Thoracic aorta (tissue), 2 donors: ENCODE results near the gene TSPAN14. TPM values are rescaled to one million over a fixed set of nuclear protein-coding genes. Genes with fewer than 3 reads are reported as not detected.

ENCODE experiments used
- ATAC-seq: fragments of 150-250 bp; one replicate; pipeline ENCODE4 v1.8.0; 2017; ENCODE audit warnings: low read depth; ENCODE audit not compliant: insufficient number of reproducible peaks, low FRiP score
- DNase-seq: peaks from one replicate; pipeline ENCODE4 v3.0.0-alpha.2; 2020; ENCODE audit warnings: low spot score
- H3K27ac ChIP-seq, 2 donors: fragments of 200-600 bp; sonication (generic); 1 replicate in 1 of 2; 2 replicates in 1 of 2; pipeline ENCODE4 v1.5.1; 2016; ENCODE audit warnings: mild to moderate bottlenecking in 2 of 2, moderate library complexity in 2 of 2
- H3K27me3 ChIP-seq: fragments of 200-600 bp; sonication (generic); replicated peaks from 2 replicates; pipeline ENCODE4 v1.6.0; 2016; ENCODE audit warnings: mild to moderate bottlenecking; ENCODE audit not compliant: insufficient read depth
- H3K36me3 ChIP-seq: fragments of 200-600 bp; sonication (generic); one replicate; pipeline ENCODE4 v1.5.1; 2016
- H3K4me1 ChIP-seq, 2 donors: fragments of 200-600 bp; sonication (generic); 1 replicate in 1 of 2; 2 replicates in 1 of 2; pipeline versions ENCODE4 v1.5.1 to v1.6.0; 2016; ENCODE audit warnings: low read depth in 2 of 2, mild to moderate bottlenecking in 1 of 2; ENCODE audit not compliant: control insufficient read depth in 1 of 2
- H3K4me3 ChIP-seq: fragments of 200-600 bp; sonication (generic); 2 replicates; pipeline ENCODE4 v1.5.1; 2016; ENCODE audit warnings: mild to moderate bottlenecking
- H3K9me3 ChIP-seq: fragments of 200-600 bp; sonication (generic); 2 replicates; pipeline ENCODE4 v1.5.1; 2016
- total RNA-seq, 2 donors: library from RNA; depleted of rRNA; stranded (reverse); fragments of >200 nt; gene quantifications; one replicate each; pipeline versions ENCODE4 v1.1.0 to v1.2.3, GENCODE V29; 2016
- TF ChIP-seq, protein P1 (sequence below): fragments of 200-600 bp; sonication (generic); IDR thresholded peaks from one replicate; pipeline ENCODE4 v1.5.1; 2019; ENCODE audit warnings: antibody characterized with exemption

Gene TSPAN14
- total RNA-seq, 2 donors from 2014 or later, result 38.2 to 40.1 TPM

DNA sequence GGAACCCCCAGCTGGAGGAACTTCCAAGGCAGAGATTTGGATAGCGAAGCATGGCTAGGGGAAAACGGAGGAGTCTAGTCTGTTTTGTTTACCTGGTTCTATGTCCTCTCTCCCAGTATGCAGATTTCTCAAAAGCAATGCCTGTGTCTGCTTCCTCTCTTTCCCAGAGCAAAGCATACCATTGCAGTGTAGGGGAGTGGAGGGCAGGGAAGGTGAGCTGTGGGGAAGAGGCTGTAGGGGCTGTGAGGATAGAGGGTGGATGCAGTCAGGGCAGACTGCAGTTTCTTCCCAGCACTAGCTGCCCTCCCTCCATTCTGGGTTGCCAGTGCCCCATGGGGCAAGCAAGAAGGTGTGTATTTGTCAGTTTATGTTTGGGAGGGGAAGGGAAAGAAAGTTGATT lies 16.9 kb upstream of the TSPAN14 start:
- H3K4me3 ChIP-seq, result no peak overlapping the region
- DNase-seq (no peak), ATAC-seq (no peak)
- no peak overlapping the region for H3K27ac ChIP-seq
- no peaks in the 10 kb centered on the region for H3K9me3 ChIP-seq
- TF ChIP-seq, protein P1, sequence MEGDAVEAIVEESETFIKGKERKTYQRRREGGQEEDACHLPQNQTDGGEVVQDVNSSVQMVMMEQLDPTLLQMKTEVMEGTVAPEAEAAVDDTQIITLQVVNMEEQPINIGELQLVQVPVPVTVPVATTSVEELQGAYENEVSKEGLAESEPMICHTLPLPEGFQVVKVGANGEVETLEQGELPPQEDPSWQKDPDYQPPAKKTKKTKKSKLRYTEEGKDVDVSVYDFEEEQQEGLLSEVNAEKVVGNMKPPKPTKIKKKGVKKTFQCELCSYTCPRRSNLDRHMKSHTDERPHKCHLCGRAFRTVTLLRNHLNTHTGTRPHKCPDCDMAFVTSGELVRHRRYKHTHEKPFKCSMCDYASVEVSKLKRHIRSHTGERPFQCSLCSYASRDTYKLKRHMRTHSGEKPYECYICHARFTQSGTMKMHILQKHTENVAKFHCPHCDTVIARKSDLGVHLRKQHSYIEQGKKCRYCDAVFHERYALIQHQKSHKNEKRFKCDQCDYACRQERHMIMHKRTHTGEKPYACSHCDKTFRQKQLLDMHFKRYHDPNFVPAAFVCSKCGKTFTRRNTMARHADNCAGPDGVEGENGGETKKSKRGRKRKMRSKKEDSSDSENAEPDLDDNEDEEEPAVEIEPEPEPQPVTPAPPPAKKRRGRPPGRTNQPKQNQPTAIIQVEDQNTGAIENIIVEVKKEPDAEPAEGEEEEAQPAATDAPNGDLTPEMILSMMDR, result no peak
- no peaks in the 10 kb centered on the region for H3K36me3 ChIP-seq
- H3K4me1 ChIP-seq, result no peaks in the 10 kb centered on the region
- H3K27me3 ChIP-seq, result no peaks in the 10 kb centered on the region

DNA sequence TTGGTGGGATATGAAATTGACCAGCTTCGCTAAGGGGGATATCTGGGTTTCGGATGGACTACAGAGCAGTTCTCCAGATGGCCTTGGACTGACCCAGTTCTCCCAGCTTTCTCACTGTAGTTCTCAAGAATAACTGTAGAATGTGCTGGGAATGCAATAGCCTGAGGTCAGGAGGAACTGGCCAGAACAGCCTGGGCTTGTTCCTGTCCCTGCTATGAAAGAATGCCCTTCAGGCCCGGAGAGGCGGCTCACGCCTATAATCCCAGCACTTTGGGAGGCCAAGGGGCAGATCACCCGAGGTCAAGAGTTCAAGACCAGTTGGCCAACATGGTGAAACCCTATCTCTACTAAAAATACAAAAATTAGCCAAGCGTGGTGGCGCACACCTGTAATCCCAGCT lies 12.3 kb upstream of the TSPAN14 start:
- DNase-seq (no peak), ATAC-seq (no peak)
- H3K36me3 ChIP-seq, result no peaks in the 10 kb centered on the region
- no peak overlapping the region for H3K4me3 ChIP-seq
- TF ChIP-seq, protein P1, result no peak
- no peaks in the 10 kb centered on the region for H3K27me3 ChIP-seq
- H3K4me1 ChIP-seq, result peaks cover 0 to 15% of the 10 kb centered on the region in 2 donors
- H3K9me3 ChIP-seq, result no peaks in the 10 kb centered on the region
- no peak overlapping the region for H3K27ac ChIP-seq

DNA sequence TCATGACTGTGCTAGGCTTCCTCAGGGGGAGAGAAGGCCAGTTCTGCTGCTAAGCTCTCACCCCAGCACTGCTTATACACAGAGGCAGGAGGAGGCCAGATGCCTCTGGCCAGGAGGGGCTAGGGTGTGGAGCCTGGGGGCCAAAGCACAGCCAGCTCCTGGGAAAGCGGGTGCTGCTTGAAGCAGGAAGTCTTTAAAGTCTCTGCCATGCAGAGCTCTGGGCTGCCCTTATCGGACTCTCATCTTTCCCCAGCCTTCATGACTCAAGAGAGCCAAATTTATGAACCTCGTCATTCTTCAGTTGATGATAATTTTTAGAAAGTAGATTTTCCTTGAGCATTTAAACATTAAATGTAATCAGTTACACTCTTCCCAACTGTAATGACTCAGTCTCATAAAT lies 11.2 kb upstream of the TSPAN14 start:
- H3K27ac ChIP-seq, result no peak overlapping the region
- no peak overlapping the region for H3K4me3 ChIP-seq
- H3K4me1 ChIP-seq, result peaks cover 0 to 15% of the 10 kb centered on the region in 2 donors
- ATAC-seq (no peak), DNase-seq (no peak)
- H3K9me3 ChIP-seq, result no peaks in the 10 kb centered on the region
- TF ChIP-seq, protein P1, result no peak
- no peaks in the 10 kb centered on the region for H3K27me3 ChIP-seq
- H3K36me3 ChIP-seq, result no peaks in the 10 kb centered on the region

DNA sequence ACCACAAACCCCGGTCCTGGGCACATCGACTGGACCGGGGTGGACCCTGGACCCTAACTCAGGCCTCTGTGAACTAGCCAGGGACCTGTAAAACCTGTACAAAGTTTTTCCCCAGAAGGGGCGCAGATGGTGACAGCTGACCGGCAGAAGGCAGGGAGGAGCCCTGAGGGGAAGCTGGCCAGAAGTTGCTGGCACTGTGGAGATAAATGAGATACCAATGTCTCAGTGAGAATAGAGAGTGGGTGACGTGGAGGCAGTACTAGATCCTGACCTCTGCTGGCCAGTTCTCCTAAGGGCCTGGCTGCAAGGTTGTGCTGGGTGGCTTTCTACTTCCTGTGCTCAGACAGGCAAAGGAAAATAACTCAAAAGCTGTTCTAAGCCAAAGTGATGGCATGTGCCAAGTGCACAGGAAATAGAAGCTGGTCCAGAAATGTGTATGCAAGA lies 10.6 kb upstream of the TSPAN14 start:
- Histone ChIP-seq H3K36me3 (no peaks in the 10 kb centered on the region), H3K27me3 (no peaks in the 10 kb centered on the region), H3K27ac (no peak overlapping the region), H3K4me1 (peaks cover 0 to 15% of the 10 kb centered on the region in 2 donors), H3K4me3 (no peak overlapping the region), H3K9me3 (no peaks in the 10 kb centered on the region)
- DNase-seq (no peak), ATAC-seq (no peak)
- TF ChIP-seq, protein P1, result peak; percentile 28

DNA sequence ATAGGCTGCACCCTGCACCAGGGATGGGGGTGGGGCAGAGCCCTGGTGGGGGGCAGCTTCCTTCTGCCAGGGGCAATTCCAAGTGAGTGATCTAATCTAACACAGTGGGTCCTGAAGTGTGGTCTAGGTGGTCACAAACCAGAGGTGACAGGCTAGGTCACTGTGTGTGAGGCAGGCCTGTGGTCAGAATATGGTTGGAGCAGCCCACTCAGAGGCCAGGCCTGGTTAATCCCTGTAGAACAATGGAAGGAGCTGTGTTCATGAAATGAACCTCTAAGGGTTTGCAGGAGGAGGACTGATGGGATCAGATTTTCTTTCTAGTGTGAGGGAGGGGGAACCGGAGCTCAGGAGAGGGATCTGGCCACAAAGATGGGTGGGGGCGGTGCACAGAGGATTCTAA lies 10.0 kb upstream of the TSPAN14 start:
- Histone ChIP-seq H3K36me3 (no peaks in the 10 kb centered on the region), H3K4me1 (peaks cover 0 to 15% of the 10 kb centered on the region in 2 donors), H3K4me3 (no peak overlapping the region), H3K27ac (no peak overlapping the region), H3K27me3 (no peaks in the 10 kb centered on the region), H3K9me3 (no peaks in the 10 kb centered on the region)
- TF ChIP-seq, protein P1, result no peak
- no peak for ATAC-seq
- no peak for DNase-seq
